SJCRH30 (cell line): Measurements from ENCODE around the gene GPHN. TPM values are rescaled to one million over a fixed set of nuclear protein-coding genes. Genes with fewer than 3 reads are reported as not detected.
A peak's percentile ranks its signal among the peaks of the same experiment; 100 is the strongest.

Experiments used
- DNase-seq, 2 experiments: peaks; one replicate each; pipeline ENCODE4 v3.0.0-alpha.2; 2015 to 2020
- H3K27ac ChIP-seq: fragments of 250-450 bp; sonication (Bioruptor Pico); 2 replicates; pipeline ENCODE4 v1.5.1; 2020; ENCODE audit warnings: mild to moderate bottlenecking, moderate library complexity
- H3K27me3 ChIP-seq: fragments of 250-450 bp; sonication (Bioruptor Pico); 2 replicates; pipeline ENCODE4 v1.5.1; 2020; ENCODE audit warnings: mild to moderate bottlenecking, moderate library complexity
- H3K36me3 ChIP-seq: fragments of 250-450 bp; sonication (Bioruptor Pico); 2 replicates; pipeline ENCODE4 v1.5.1; 2020; ENCODE audit warnings: mild to moderate bottlenecking, moderate library complexity
- H3K4me1 ChIP-seq: fragments of 250-450 bp; sonication (Bioruptor Pico); 2 replicates; pipeline ENCODE4 v1.5.1; 2020; ENCODE audit warnings: mild to moderate bottlenecking, moderate library complexity
- H3K4me3 ChIP-seq: fragments of 250-450 bp; sonication (Bioruptor Pico); 2 replicates; pipeline ENCODE4 v1.5.1; 2020; ENCODE audit warnings: mild to moderate bottlenecking, moderate library complexity
- H3K9me3 ChIP-seq: fragments of 250-450 bp; sonication (Bioruptor Pico); replicated peaks from 2 replicates; pipeline ENCODE4 v1.5.1; 2020; ENCODE audit warnings: mild to moderate bottlenecking, moderate library complexity
- total RNA-seq: library from RNA; depleted of rRNA; stranded (reverse); fragments of >200 nt; shearing (Covaris generic); gene quantifications from 2 replicates; pipeline ENCODE4 v1.2.3, GENCODE V29; 2014

The GPHN gene
- total RNA-seq, 1 experiment from 2014 or later, result 29.6 TPM

DNA sequence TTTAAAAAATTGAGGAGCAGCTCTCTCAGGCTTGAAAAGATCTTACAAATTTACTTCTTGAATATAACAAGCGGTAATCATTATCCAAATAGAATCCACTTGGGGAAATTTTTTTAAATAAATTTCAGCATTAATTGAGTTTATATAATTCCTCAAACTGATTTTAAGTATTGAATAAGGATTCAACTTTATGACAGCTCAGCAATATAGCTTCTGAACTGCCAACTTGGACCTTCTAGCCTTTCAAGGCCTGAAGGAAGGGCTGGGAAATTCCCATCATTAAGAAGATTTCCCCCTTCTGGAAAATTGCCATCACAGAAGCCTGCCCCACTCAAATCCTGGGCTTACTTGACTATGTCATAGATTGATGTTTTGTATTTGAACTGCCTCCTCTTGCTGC lies 623.7 kb downstream of the GPHN start:
- Histone ChIP-seq H3K27ac (no peak overlapping the region), H3K4me1 (0 out of 2 replicates have a peak, but pooled peaks cover 2% of the 10 kb centered on the region), H3K27me3 (no peaks in the 10 kb centered on the region), H3K4me3 (no peak overlapping the region), H3K36me3 (no peaks in the 10 kb centered on the region; the same call in 1 of the 2 replicates), H3K9me3 (no peaks in the 10 kb centered on the region)
- DNase-seq, result no peak

- Histone ChIP-seq H3K27me3 (no peaks in the 10 kb centered on the region), H3K9me3 (no peaks in the 10 kb centered on the region), H3K27ac (no peak overlapping the region), H3K36me3 (no peaks in the 10 kb centered on the region; the same call in 1 of the 2 replicates), H3K4me1 (0 out of 2 replicates have a peak, but pooled peaks cover 2% of the 10 kb centered on the region), H3K4me3 (no peak overlapping the region)
- no peak for DNase-seq
These were observed 625.2 kb downstream of the GPHN start for GRCh38 chr14:67133144-67133543.

DNA sequence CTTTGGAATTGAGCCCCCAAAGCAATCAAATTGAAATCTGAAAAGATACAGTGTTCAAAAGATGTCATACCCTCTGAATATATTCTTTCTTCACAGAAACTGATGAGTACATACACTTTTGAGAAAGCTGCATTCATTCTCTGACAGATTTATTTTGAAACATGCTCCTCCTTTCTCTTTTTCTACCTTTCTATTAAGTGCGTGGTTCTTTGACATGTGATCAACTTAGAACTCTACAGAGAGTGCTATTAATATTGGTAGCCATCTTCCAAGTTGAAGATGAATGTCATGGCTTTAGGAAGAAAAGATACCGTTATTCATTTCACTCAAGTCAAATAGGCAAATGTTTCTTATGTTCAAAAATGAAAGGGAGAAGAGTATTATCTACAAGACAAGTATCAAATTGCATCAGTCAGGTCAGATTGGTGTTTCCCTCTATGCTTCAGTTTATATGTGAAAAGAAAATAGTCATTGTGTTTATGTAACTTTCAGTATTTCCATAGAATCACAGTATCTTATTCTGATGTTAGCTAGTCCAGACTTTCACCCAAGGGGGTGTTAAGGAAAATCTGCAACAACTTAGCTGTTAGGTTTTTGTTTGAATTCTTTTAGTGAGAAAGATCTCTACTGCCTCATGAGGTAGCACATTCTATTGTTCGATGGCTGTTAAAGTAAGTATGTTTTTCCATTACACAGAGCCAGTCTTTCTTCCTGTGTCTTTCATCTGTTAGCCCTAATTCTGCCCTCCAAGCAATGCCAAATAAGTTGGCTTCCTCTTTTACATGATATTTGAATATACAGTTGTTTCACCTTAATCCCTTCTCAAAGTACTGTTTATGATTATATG lies 625.9 kb downstream of the GPHN start:
- Histone ChIP-seq H3K27ac (no peak overlapping the region), H3K4me1 (0 out of 2 replicates have a peak, but pooled peaks cover 2% of the 10 kb centered on the region), H3K4me3 (no peak overlapping the region), H3K27me3 (no peaks in the 10 kb centered on the region), H3K36me3 (no peaks in the 10 kb centered on the region; the same call in 1 of the 2 replicates), H3K9me3 (no peaks in the 10 kb centered on the region)
- no peak for DNase-seq

DNA sequence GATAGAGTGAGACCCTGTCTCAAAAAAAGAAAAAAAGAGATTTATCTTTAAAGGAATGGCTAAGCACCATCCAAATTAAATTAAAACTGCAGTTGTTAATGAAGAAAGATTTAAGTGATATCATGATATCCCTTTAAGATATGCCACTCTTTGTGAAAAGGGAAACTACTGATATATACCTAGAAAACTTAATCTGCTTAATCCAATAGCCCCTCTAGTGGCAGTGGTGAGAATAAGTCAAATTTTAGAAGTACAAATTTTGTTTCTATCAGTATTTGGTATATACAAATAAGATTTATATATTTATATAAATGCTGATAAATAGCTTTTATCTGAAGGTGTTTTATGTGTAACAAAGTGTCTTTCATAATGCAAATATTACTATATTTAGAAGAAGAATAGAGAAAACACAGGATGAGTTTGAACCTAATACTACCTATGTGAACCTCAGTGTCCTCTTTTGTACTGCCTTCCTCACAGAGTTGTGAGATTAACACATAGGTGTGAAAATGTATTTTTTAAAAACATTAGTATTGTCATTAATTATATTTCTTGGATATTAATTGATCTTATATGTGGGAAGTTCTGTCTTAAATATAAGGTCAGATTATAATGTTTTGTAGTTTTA lies 629.9 kb downstream of the GPHN start:
- no peak overlapping the region for H3K27ac ChIP-seq
- peak in 1 of 2 experiments; percentile 10 for DNase-seq
- no peak overlapping the region for H3K4me3 ChIP-seq
- H3K27me3 ChIP-seq, result no peaks in the 10 kb centered on the region
- no peaks in the 10 kb centered on the region for H3K36me3 ChIP-seq
- 0 out of 2 replicates have a peak, but pooled peaks cover 2% of the 10 kb centered on the region for H3K4me1 ChIP-seq
- no peaks in the 10 kb centered on the region for H3K9me3 ChIP-seq

- no peaks in the 10 kb centered on the region for H3K36me3 ChIP-seq
- H3K27ac ChIP-seq, result no peak overlapping the region
- no peaks in the 10 kb centered on the region for H3K4me1 ChIP-seq
- H3K4me3 ChIP-seq, result no peak overlapping the region
- DNase-seq, result no peak
- no peaks in the 10 kb centered on the region for H3K9me3 ChIP-seq
- H3K27me3 ChIP-seq, result no peaks in the 10 kb centered on the region
These were observed 632.6 kb downstream of the GPHN start for GRCh38 chr14:67140556-67140955.

DNA sequence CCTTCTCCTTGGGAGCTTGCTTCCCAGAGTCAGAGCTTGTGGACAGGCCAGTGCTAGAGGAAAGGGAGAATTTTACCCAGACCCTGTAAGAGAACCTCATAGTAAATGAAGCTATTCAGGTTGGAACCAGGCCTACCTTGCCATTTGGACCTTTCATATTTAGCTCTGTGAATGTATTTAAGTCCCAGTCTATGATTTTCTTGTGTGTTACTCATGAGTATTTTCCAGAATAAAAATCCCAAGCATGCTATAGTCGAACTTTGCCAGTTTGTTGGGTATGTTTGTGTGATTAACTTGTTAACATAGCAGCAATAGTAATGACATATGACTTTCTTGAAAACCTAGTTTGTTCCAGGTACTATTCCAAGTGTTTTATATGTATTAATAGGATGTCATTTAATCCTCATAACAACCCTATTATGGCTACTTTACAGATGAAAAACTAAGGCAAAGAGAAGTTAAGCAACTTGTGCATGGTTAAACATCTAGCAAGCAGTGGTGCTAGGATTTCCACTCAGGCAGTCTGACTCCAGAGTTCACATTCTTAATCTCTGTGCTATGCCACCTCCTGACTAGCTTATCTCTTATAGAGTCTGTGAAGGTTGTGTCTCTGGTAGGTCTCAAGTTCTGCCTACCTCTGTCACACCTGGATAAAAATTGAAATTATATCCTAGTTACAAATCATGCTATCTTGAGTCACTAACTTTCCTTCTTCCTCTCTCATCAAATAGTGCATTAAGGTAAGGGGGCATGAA lies 633.4 kb downstream of the GPHN start:
- no peak for DNase-seq
- Histone ChIP-seq H3K36me3 (no peaks in the 10 kb centered on the region), H3K4me1 (no peaks in the 10 kb centered on the region), H3K9me3 (no peaks in the 10 kb centered on the region), H3K27ac (no peak overlapping the region), H3K27me3 (no peaks in the 10 kb centered on the region), H3K4me3 (no peak overlapping the region)

- DNase-seq, result no peak
- H3K36me3 ChIP-seq, result 0 out of 2 replicates have a peak, but pooled peaks cover 3% of the 10 kb centered on the region
These were observed 643.2 kb downstream of the GPHN start for GRCh38 chr14:67151082-67151666.

GRCh38 chr14:67158566-67158965 lies 650.6 kb downstream of the GPHN start:
- H3K27ac ChIP-seq, result no peak overlapping the region
- no peak for DNase-seq
- no peak overlapping the region for H3K4me3 ChIP-seq
- no peaks in the 10 kb centered on the region for H3K4me1 ChIP-seq
- H3K27me3 ChIP-seq, result no peaks in the 10 kb centered on the region
- H3K36me3 ChIP-seq, result no peaks in the 10 kb centered on the region
- H3K9me3 ChIP-seq, result no peaks in the 10 kb centered on the region; the same call in 1 of the 2 replicates

More at GRCh38 chr14:67151082-67151666, 643.2 kb downstream of the GPHN start:
- no peaks in the 10 kb centered on the region for H3K9me3 ChIP-seq
- H3K4me3 ChIP-seq, result no peak overlapping the region
- H3K27ac ChIP-seq, result no peak overlapping the region
- H3K27me3 ChIP-seq, result no peaks in the 10 kb centered on the region
- H3K4me1 ChIP-seq, result no peaks in the 10 kb centered on the region

- no peak overlapping the region for H3K4me3 ChIP-seq
- no peak overlapping the region for H3K27ac ChIP-seq
- H3K4me1 ChIP-seq, result no peaks in the 10 kb centered on the region
- no peak for DNase-seq
- H3K9me3 ChIP-seq, result no peaks in the 10 kb centered on the region; the same call in 1 of the 2 replicates
- no peaks in the 10 kb centered on the region for H3K36me3 ChIP-seq
- H3K27me3 ChIP-seq, result no peaks in the 10 kb centered on the region
These were observed 654.4 kb downstream of the GPHN start for GRCh38 chr14:67162385-67162784.

DNA sequence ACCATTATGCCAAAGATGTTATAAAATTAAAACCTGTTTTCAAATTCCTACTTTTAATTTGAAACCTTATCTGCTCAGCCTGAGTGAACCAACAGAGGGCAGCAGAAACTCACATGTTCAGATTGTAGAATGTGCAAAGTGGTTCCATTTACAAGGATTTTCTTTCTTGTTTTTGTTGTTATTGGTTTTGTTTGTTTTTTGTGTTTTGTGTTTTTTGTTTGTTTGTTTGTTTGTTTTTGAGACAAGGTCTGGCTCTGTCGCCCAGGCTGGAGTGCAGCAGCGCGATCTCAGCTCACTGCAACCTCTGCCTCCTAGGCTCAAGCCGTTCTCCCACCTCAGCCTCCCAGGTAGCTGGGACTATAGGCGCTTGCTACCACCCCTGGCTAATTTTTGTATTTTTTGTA lies 658.5 kb downstream of the GPHN start:
- Histone ChIP-seq H3K4me1 (no peaks in the 10 kb centered on the region), H3K27ac (no peak overlapping the region), H3K36me3 (0 out of 2 replicates have a peak, but pooled peaks cover 3% of the 10 kb centered on the region), H3K27me3 (no peaks in the 10 kb centered on the region), H3K4me3 (no peak overlapping the region), H3K9me3 (no peaks in the 10 kb centered on the region)
- peak; percentile 12 to 58 for DNase-seq

- H3K4me1 ChIP-seq, result no peaks in the 10 kb centered on the region
- no peaks in the 10 kb centered on the region for H3K9me3 ChIP-seq
- no peak for DNase-seq
- no peak overlapping the region for H3K4me3 ChIP-seq
- no peaks in the 10 kb centered on the region for H3K27me3 ChIP-seq
- no peak overlapping the region for H3K27ac ChIP-seq
- 0 out of 2 replicates have a peak, but pooled peaks cover 3% of the 10 kb centered on the region for H3K36me3 ChIP-seq
These were observed 659.6 kb downstream of the GPHN start for GRCh38 chr14:67167420-67168109.

- H3K27ac ChIP-seq, result no peak overlapping the region
- H3K4me3 ChIP-seq, result no peak overlapping the region
- no peaks in the 10 kb centered on the region for H3K4me1 ChIP-seq
- H3K9me3 ChIP-seq, result no peaks in the 10 kb centered on the region
- DNase-seq, result no peak
- H3K36me3 ChIP-seq, result 0 out of 2 replicates have a peak, but pooled peaks cover 3% of the 10 kb centered on the region
- H3K27me3 ChIP-seq, result no peaks in the 10 kb centered on the region
These were observed 660.1 kb downstream of the GPHN start for GRCh38 chr14:67168110-67168441.

DNA sequence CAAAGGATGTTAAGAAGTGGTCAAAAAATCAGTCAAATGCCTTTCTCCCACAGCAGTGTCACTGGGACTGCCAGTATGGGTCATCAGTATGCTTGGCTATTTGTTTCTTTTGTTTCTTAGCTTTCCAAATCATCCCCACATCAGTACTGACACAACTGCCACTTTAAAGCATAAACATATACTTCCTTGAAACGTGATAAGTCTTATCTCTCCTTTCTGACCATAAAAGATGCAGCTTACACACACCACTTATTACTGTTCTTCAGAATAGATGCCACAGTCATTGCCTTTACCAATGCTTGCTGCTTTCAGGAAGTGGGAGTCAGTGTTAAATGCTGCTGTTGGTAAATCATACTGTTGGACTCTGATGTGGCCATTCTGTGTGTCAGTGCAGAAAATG lies 662.7 kb downstream of the GPHN start:
- H3K9me3 ChIP-seq, result peaks cover 3% of the 10 kb centered on the region; the same call in 1 of the 2 replicates
- no peaks in the 10 kb centered on the region for H3K4me1 ChIP-seq
- no peak overlapping the region for H3K27ac ChIP-seq
- no peak for DNase-seq
- H3K4me3 ChIP-seq, result no peak overlapping the region
- 0 out of 2 replicates have a peak, but pooled peaks cover 3% of the 10 kb centered on the region for H3K36me3 ChIP-seq
- H3K27me3 ChIP-seq, result no peaks in the 10 kb centered on the region

DNA sequence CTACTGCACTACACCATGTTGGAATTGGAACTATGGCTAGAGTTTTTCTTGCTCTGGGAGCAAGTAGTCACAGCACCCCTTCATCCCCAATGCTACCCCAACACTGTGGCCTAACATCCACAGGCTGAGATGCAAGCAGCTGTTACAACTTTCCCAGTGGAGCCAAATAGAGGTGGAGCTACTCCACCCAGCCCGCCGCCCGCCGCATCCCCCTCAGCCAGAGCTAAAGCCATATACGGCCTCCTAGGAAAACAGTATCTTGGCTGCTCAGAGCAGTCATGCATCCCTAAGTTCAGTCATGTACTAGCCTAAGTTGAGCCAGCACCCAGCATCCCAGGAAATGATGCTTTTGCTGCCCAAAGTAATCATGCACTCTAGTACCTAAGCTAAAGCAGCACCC lies 664.1 kb downstream of the GPHN start:
- no peak overlapping the region for H3K4me3 ChIP-seq
- H3K27ac ChIP-seq, result no peak overlapping the region
- 0 out of 2 replicates have a peak, but pooled peaks cover 3% of the 10 kb centered on the region for H3K36me3 ChIP-seq
- DNase-seq, result no peak
- no peaks in the 10 kb centered on the region for H3K4me1 ChIP-seq
- peaks cover 3% of the 10 kb centered on the region; the same call in 1 of the 2 replicates for H3K9me3 ChIP-seq
- H3K27me3 ChIP-seq, result no peaks in the 10 kb centered on the region
